SK-N-SH (cell line): ENCODE results near the gene SLCO1A2.

Experiments used
- CTCF ChIP-seq: fragments of 200-600 bp; sonication (generic); IDR thresholded peaks from 2 replicates; pipeline ENCODE4 v1.6.1; 2017; ENCODE audit warnings: antibody characterized with exemption, mild to moderate bottlenecking, moderate library complexity
- EP300 ChIP-seq, 2 experiments: IDR thresholded peaks; 2 replicates each; pipeline versions ENCODE4 v1.4.0 to v1.6.1; 2012; ENCODE audit warnings: borderline replicate concordance in 1 of 2, low read depth in 1 of 2, low read length in 1 of 2
- PBX3 ChIP-seq: IDR thresholded peaks from 2 replicates; pipeline ENCODE4; 2012
- RAD21 ChIP-seq: IDR thresholded peaks from 2 replicates; pipeline ENCODE4 v1.6.1; 2012; ENCODE audit warnings: mild to moderate bottlenecking, low read length

GRCh38 chr12:21294176-21294575, 40.5 kb downstream of the SLCO1A2 start:
- TF ChIP-seq RAD21 (no peak), CTCF (no peak), PBX3 (no peak), EP300 (IDR thresholded peaks at IDR 0.05; ENCODE audit: borderline replicate concordance in 1 of 2, low read depth in 1 of 2, low read length in 1 of 2) (no peak)
